Daoy (cell line): ENCODE measurements around the gene SERPINI2. TPM values are rescaled to one million over a fixed set of nuclear protein-coding genes. Genes with fewer than 3 reads are reported as not detected.

Experiments used
- DNase-seq: peaks from one replicate; pipeline ENCODE4 v3.0.0-alpha.2; 2015; ENCODE audit warnings: low read depth
- total RNA-seq: library from RNA; depleted of rRNA; stranded (reverse); fragments of >200 nt; shearing (Covaris generic); gene quantifications from 2 replicates; pipeline ENCODE4 v1.2.3, GENCODE V29; 2014; rRNA removed

The SERPINI2 gene
- not detected in 2 replicates for total RNA-seq

GRCh38 chr3:167473863-167474262, at the start of gene SERPINI2:
SERPINI2 (minus strand) TSS chr3:167474042; CDS start chr3:167471834, 2,208 bp downstream.
- no peak for DNase-seq

GRCh38 chr3:167521006-167521355, 47.1 kb upstream of the SERPINI2 start:
- DNase-seq, result no peak

- no peak for DNase-seq
These were observed 46.6 kb upstream of the SERPINI2 start for GRCh38 chr3:167520266-167521005.

GRCh38 chr3:167507954-167508353, 34.1 kb upstream of the SERPINI2 start:
- DNase-seq, result no peak

GRCh38 chr3:167502401-167502800, 28.6 kb upstream of the SERPINI2 start:
- DNase-seq, result no peak

- no peak for DNase-seq
These were observed 28.1 kb upstream of the SERPINI2 start for GRCh38 chr3:167501941-167502340.

GRCh38 chr3:167497903-167498302, 24.1 kb upstream of the SERPINI2 start:
- no peak for DNase-seq

GRCh38 chr3:167493244-167493643, 19.4 kb upstream of the SERPINI2 start:
- DNase-seq, result no peak

- no peak for DNase-seq
These were observed 17.8 kb upstream of the SERPINI2 start for GRCh38 chr3:167491621-167492020.

- DNase-seq, result no peak
These were observed 15.7 kb upstream of the SERPINI2 start for GRCh38 chr3:167489571-167489970.

GRCh38 chr3:167487556-167487955, 13.7 kb upstream of the SERPINI2 start:
- no peak for DNase-seq

- no peak for DNase-seq
These were observed 10.7 kb upstream of the SERPINI2 start for GRCh38 chr3:167484551-167484950.

GRCh38 chr3:167483708-167484475, 10.1 kb upstream of the SERPINI2 start:
- DNase-seq, result no peak

GRCh38 chr3:167481164-167481563, 7.3 kb upstream of the SERPINI2 start:
- no peak for DNase-seq

GRCh38 chr3:167480748-167481147, 6.9 kb upstream of the SERPINI2 start:
- no peak for DNase-seq

GRCh38 chr3:167469381-167469780, 4.5 kb downstream of the SERPINI2 start:
- DNase-seq, result no peak

GRCh38 chr3:167467848-167468611, 5.8 kb downstream of the SERPINI2 start:
- no peak for DNase-seq

- no peak for DNase-seq
These were observed 6.9 kb downstream of the SERPINI2 start for GRCh38 chr3:167466966-167467365.

- no peak for DNase-seq
These were observed 17.6 kb downstream of the SERPINI2 start for GRCh38 chr3:167456157-167456799.

GRCh38 chr3:167453815-167454214, 20.0 kb downstream of the SERPINI2 start:
- no peak for DNase-seq

- no peak for DNase-seq
These were observed 22.6 kb downstream of the SERPINI2 start for GRCh38 chr3:167451282-167451681.

- DNase-seq, result no peak
These were observed 23.2 kb downstream of the SERPINI2 start for GRCh38 chr3:167450675-167451074.
